ENCODE results near the gene FILIP1L.

FILIP1L gene

DNA sequence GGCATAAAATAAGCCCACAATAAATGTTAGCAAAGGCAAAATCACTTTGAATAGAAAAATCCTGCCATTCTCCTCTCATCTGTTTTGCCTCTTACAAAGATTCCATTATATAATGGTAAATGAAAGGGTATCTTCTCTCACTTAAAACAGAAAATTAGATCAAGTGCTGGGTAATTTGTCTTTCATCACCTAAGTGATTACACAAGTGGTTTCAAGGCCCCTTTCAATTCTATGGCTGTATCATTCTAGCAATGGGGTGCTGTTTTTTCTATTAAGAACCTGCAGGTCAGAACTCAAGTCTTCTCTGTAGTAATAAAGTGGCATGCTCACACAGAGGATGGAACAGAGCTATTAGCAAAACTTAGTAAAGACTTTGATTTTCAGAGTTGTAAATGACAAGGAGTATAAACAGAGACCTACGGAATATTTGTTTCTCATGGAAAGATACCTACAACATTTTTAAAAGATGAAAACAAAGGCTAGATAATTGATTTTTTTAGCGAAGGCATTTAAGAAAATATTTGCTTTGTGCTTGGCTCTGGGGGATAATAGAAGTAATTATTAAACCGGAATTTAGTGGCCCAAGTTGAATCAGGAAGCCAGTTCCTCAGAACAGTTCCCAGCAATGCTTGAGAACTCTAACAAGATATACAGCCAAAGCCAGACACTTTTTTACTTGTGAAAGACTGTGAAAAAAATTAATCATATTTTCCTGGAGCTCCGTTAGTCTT is 159.2 kb downstream of the FILIP1L start:
- Histone ChIP-seq H3K4me1 (ENCODE audit: low read length) (0 out of 2 replicates have a peak, but pooled peaks cover 4% of the 10 kb centered on the region), H3K36me3 (replicated peaks; ENCODE audit: insufficient read depth, low read length) (no peaks in the 10 kb centered on the region), H3K9me2 (replicated peaks; ENCODE audit: insufficient read depth, low read length) (no peaks in the 10 kb centered on the region; the same call in 1 of the 2 replicates), H3K4me3 (ENCODE audit: low read length) (no peak overlapping the region), H3K9ac (ENCODE audit: low read length) (no peak overlapping the region), H3F3A (ENCODE audit: insufficient read depth, low read length) (no peaks in the 10 kb centered on the region), H4K20me1 (ENCODE audit: insufficient read depth, low read length) (no peaks in the 10 kb centered on the region), H3K4me2 (ENCODE audit: low read depth, low read length) (no peak overlapping the region), H3K27ac (ENCODE audit: low read length) (no peak overlapping the region), H3K79me2 (ENCODE audit: low read length) (no peaks in the 10 kb centered on the region), H3K27me3 (replicated peaks; ENCODE audit: insufficient read depth, low read length) (no peaks in the 10 kb centered on the region), H3K9me3 (replicated peaks; ENCODE audit: insufficient read depth, low read length) (no peaks in the 10 kb centered on the region), H2AFZ (ENCODE audit: low read length) (no peak overlapping the region)
- TF ChIP-seq EZH2 (optimal IDR thresholded peaks at IDR 0.05; ENCODE audit: low read depth, low read length) (no peak), EZH2phosphoT487 (IDR thresholded peaks at IDR 0.05; ENCODE audit: low read length) (no peak)
- TF ChIP-seq, protein P1, sequence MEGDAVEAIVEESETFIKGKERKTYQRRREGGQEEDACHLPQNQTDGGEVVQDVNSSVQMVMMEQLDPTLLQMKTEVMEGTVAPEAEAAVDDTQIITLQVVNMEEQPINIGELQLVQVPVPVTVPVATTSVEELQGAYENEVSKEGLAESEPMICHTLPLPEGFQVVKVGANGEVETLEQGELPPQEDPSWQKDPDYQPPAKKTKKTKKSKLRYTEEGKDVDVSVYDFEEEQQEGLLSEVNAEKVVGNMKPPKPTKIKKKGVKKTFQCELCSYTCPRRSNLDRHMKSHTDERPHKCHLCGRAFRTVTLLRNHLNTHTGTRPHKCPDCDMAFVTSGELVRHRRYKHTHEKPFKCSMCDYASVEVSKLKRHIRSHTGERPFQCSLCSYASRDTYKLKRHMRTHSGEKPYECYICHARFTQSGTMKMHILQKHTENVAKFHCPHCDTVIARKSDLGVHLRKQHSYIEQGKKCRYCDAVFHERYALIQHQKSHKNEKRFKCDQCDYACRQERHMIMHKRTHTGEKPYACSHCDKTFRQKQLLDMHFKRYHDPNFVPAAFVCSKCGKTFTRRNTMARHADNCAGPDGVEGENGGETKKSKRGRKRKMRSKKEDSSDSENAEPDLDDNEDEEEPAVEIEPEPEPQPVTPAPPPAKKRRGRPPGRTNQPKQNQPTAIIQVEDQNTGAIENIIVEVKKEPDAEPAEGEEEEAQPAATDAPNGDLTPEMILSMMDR (IDR thresholded peaks at IDR 0.05; ENCODE audit: low read length) = no peak
- no peak for DNase-seq

DNA sequence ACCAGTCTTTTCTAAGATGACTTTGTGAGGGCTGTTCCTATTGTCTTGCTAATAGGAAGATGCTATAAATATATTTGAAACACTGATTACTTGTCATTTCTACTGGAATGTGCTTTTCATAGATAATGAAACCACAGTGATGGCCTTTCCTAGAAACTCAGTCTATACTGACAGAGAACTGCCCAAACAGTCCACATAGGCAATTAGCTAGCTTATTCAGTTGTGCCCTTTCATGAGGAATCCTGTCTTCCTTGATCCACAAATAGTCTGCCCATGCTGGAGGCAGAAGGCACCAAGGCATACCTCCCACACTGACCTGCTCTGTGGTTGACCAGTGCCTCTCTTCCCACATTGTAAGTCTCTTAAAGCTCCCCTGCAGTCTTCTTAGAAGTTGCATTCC is 160.7 kb downstream of the FILIP1L start:
- no peak for TF ChIP-seq EZH2phosphoT487 (IDR thresholded peaks at IDR 0.05; ENCODE audit: low read length)
- TF ChIP-seq, protein P1 (IDR thresholded peaks at IDR 0.05; ENCODE audit: low read length) = no peak
- no peak for TF ChIP-seq EZH2 (optimal IDR thresholded peaks at IDR 0.05; ENCODE audit: low read depth, low read length)
- H3F3A ChIP-seq (ENCODE audit: insufficient read depth, low read length) = no peaks in the 10 kb centered on the region
- 0 out of 2 replicates have a peak, but pooled peaks cover 4% of the 10 kb centered on the region for H3K4me1 ChIP-seq (ENCODE audit: low read length)
- H3K4me2 ChIP-seq (ENCODE audit: low read depth, low read length) = no peak overlapping the region
- no peak overlapping the region for H3K4me3 ChIP-seq (ENCODE audit: low read length)
- no peaks in the 10 kb centered on the region for H3K79me2 ChIP-seq (ENCODE audit: low read length)
- no peaks in the 10 kb centered on the region; the same call in 1 of the 2 replicates for H3K9me2 ChIP-seq (replicated peaks; ENCODE audit: insufficient read depth, low read length)
- no peak for DNase-seq
- no peak overlapping the region for H3K9ac ChIP-seq (ENCODE audit: low read length)
- H4K20me1 ChIP-seq (ENCODE audit: insufficient read depth, low read length) = no peaks in the 10 kb centered on the region
- H3K9me3 ChIP-seq (replicated peaks; ENCODE audit: insufficient read depth, low read length) = no peaks in the 10 kb centered on the region
- no peaks in the 10 kb centered on the region for H3K36me3 ChIP-seq (replicated peaks; ENCODE audit: insufficient read depth, low read length)
- H3K27me3 ChIP-seq (replicated peaks; ENCODE audit: insufficient read depth, low read length) = no peaks in the 10 kb centered on the region
- H3K27ac ChIP-seq (ENCODE audit: low read length) = no peak overlapping the region
- no peak overlapping the region for H2AFZ ChIP-seq (ENCODE audit: low read length)

DNA sequence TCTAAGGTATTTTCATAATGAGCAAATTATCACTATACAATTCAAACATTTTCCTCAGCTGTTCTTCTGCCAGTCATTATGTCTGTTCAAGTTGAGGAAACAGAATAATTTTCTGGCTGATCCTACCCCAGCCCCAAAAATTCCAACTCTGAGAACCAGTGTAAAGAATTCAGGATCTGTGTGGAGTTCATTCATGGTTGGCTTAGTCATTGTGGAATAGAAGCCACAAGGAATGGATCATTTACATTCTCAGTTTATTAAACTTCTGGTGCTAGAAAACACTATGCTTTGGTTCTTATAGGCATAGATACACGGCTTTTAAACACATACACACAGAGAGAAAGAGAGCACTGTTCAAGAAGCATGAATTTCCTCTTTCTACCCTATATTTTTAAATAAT is 162.0 kb downstream of the FILIP1L start:
- Histone ChIP-seq H3K79me2 (ENCODE audit: low read length) (no peaks in the 10 kb centered on the region), H4K20me1 (ENCODE audit: insufficient read depth, low read length) (no peaks in the 10 kb centered on the region), H3K9me3 (replicated peaks; ENCODE audit: insufficient read depth, low read length) (no peaks in the 10 kb centered on the region), H3K36me3 (replicated peaks; ENCODE audit: insufficient read depth, low read length) (no peaks in the 10 kb centered on the region), H3K9ac (ENCODE audit: low read length) (no peak overlapping the region), H3K4me1 (ENCODE audit: low read length) (0 out of 2 replicates have a peak, but pooled peaks cover 4% of the 10 kb centered on the region), H2AFZ (ENCODE audit: low read length) (no peak overlapping the region), H3F3A (ENCODE audit: insufficient read depth, low read length) (no peaks in the 10 kb centered on the region), H3K9me2 (replicated peaks; ENCODE audit: insufficient read depth, low read length) (no peaks in the 10 kb centered on the region; the same call in 1 of the 2 replicates), H3K27me3 (replicated peaks; ENCODE audit: insufficient read depth, low read length) (no peaks in the 10 kb centered on the region), H3K4me3 (ENCODE audit: low read length) (no peak overlapping the region), H3K4me2 (ENCODE audit: low read depth, low read length) (no peak overlapping the region), H3K27ac (ENCODE audit: low read length) (no peak overlapping the region)
- no peak for TF ChIP-seq EZH2phosphoT487 (IDR thresholded peaks at IDR 0.05; ENCODE audit: low read length)
- TF ChIP-seq, protein P1 (IDR thresholded peaks at IDR 0.05; ENCODE audit: low read length) = no peak
- no peak for TF ChIP-seq EZH2 (optimal IDR thresholded peaks at IDR 0.05; ENCODE audit: low read depth, low read length)
- no peak for DNase-seq

Measured in MM.1S (cell line).